ENCODE measurements around the gene ALCAM. TPM values are rescaled to one million over a fixed set of nuclear protein-coding genes. Genes with fewer than 3 reads are reported as not detected.

The ALCAM gene
- total and polyA plus RNA-seq, 7 donors: 0.42 to 1.5 (median 0.70) TPM

GRCh38 chr3:105425153-105425502 lies 58.4 kb downstream of the ALCAM start:
- DNase-seq: no peak
- no peaks in the 10 kb centered on the region for H3K9me3 ChIP-seq
- intact Hi-C loops (cut with DNase I): no loop called here
- no peak for ATAC-seq
- H3K36me3 ChIP-seq (ENCODE audit: insufficient read depth in 1 of 2, low read depth in 1 of 2): no peaks in the 10 kb centered on the region
- 59 to 90% (median 89%) methylated on average over 4 of the region's 4 CpGs for WGBS, 3 donors
- H3K4me3 ChIP-seq: no peak overlapping the region
- TF ChIP-seq CTCF (IDR thresholded peaks at IDR 0.05): no peak
- no peak overlapping the region for H3K27ac ChIP-seq
- no peaks in the 10 kb centered on the region for H3K27me3 ChIP-seq (ENCODE audit: insufficient read depth in 3 of 3, low read length in 2 of 3)
- no peaks in the 10 kb centered on the region for H3K4me1 ChIP-seq

- H3K27ac ChIP-seq: no peak overlapping the region
- 98 to 100% (median 100%) methylated on average over 1 of the region's 1 CpG for WGBS, 3 donors
- H3K27me3 ChIP-seq (ENCODE audit: insufficient read depth in 3 of 3, low read length in 2 of 3): no peaks in the 10 kb centered on the region
- H3K36me3 ChIP-seq (ENCODE audit: insufficient read depth in 1 of 2, low read depth in 1 of 2): no peaks in the 10 kb centered on the region
- no peak for DNase-seq
- ATAC-seq: no peak
- no peak for TF ChIP-seq CTCF (IDR thresholded peaks at IDR 0.05)
- H3K4me3 ChIP-seq: no peak overlapping the region
- intact Hi-C loops (cut with DNase I): no loop called here
- no peaks in the 10 kb centered on the region for H3K9me3 ChIP-seq
- no peaks in the 10 kb centered on the region for H3K4me1 ChIP-seq
These were observed 60.6 kb downstream of the ALCAM start for GRCh38 chr3:105427332-105427731.

GRCh38 chr3:105429034-105429762 lies 62.5 kb downstream of the ALCAM start:
- H3K4me1 ChIP-seq: no peaks in the 10 kb centered on the region
- intact Hi-C loops (cut with DNase I): no loop called here
- no peak overlapping the region for H3K4me3 ChIP-seq
- no peak for TF ChIP-seq CTCF (IDR thresholded peaks at IDR 0.05)
- no peaks in the 10 kb centered on the region for H3K9me3 ChIP-seq
- H3K27ac ChIP-seq: no peak overlapping the region
- ATAC-seq: no peak
- H3K27me3 ChIP-seq (ENCODE audit: insufficient read depth in 3 of 3, low read length in 2 of 3): no peaks in the 10 kb centered on the region
- no peaks in the 10 kb centered on the region for H3K36me3 ChIP-seq (ENCODE audit: insufficient read depth in 1 of 2, low read depth in 1 of 2)
- no peak for DNase-seq

- no peaks in the 10 kb centered on the region for H3K4me1 ChIP-seq
- no peaks in the 10 kb centered on the region for H3K9me3 ChIP-seq
- no peaks in the 10 kb centered on the region for H3K36me3 ChIP-seq (ENCODE audit: insufficient read depth in 1 of 2, low read depth in 1 of 2)
- ATAC-seq: no peak
- DNase-seq: no peak
- no peak overlapping the region for H3K27ac ChIP-seq
- H3K27me3 ChIP-seq (ENCODE audit: insufficient read depth in 3 of 3, low read length in 2 of 3): no peaks in the 10 kb centered on the region
- 71 to 87% (median 78%) methylated on average over 2 of the region's 2 CpGs for WGBS, 3 donors
- intact Hi-C loops (cut with DNase I): no loop called here
- TF ChIP-seq CTCF (IDR thresholded peaks at IDR 0.05): no peak
- no peak overlapping the region for H3K4me3 ChIP-seq
These were observed 63.7 kb downstream of the ALCAM start for GRCh38 chr3:105430455-105430854.

GRCh38 chr3:105431200-105431599 lies 64.5 kb downstream of the ALCAM start:
- Histone ChIP-seq H3K36me3 (ENCODE audit: insufficient read depth in 1 of 2, low read depth in 1 of 2) (no peaks in the 10 kb centered on the region), H3K4me3 (no peak overlapping the region), H3K27ac (no peak overlapping the region), H3K4me1 (no peaks in the 10 kb centered on the region), H3K9me3 (no peaks in the 10 kb centered on the region), H3K27me3 (ENCODE audit: insufficient read depth in 3 of 3, low read length in 2 of 3) (no peaks in the 10 kb centered on the region)
- DNase-seq (no peak), ATAC-seq (no peak)
- 82 to 98% (median 83%) methylated on average over 2 of the region's 2 CpGs for WGBS, 3 donors
- intact Hi-C loops (cut with DNase I): no loop called here
- no peak for TF ChIP-seq CTCF (IDR thresholded peaks at IDR 0.05)
